GM18511 (cell line): ENCODE measurements around the gene CELF2.
A peak's percentile ranks its signal among the peaks of the same experiment; 100 is the strongest.

Experiments used
- ATAC-seq: cut with Tn5 transposase; IDR thresholded peaks from one replicate; pipeline ENCODE4 v1.9.1; 2021; ENCODE audit warnings: mild to moderate bottlenecking, moderate library complexity; ENCODE audit not compliant: unreplicated experiment

CELF2 gene

DNA sequence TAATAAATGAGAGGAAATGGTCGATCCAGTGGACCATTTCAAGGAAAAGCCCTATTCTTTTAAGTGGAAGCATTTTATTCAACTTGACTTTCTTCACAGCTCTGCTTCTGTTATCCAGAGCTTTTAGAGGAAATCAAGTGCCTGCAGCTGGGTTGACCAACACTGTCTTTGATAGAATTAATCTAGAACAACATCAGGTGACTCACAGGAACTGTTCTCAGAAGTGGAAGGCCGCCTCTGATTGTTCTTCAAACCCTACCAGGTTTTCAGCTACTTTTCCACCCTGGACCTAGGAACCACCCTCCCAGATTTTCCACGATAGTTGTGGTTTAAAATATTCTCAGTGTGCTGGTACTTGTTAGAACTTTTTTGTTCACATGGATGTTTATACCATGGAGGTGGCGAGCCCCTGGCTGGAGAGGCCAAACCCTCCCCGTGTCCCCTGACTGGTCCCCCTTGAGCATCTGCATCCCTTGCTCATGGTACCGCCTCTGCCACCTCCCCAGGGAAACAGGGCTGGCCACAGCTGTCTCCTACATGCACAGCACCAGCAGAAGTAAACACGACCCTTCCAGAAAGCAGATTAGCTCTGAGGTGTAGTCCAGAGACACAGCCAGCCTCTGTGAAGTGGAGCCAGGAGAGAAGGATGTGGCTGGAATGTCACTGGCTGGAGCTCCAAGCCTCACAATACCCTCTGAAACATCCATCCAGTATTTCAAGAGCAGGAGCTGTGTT lies 300.4 kb downstream of the CELF2 start:
- ATAC-seq = no peak

GRCh38 chr10:11318826-11319598 lies 301.3 kb downstream of the CELF2 start:
- ATAC-seq = no peak

DNA sequence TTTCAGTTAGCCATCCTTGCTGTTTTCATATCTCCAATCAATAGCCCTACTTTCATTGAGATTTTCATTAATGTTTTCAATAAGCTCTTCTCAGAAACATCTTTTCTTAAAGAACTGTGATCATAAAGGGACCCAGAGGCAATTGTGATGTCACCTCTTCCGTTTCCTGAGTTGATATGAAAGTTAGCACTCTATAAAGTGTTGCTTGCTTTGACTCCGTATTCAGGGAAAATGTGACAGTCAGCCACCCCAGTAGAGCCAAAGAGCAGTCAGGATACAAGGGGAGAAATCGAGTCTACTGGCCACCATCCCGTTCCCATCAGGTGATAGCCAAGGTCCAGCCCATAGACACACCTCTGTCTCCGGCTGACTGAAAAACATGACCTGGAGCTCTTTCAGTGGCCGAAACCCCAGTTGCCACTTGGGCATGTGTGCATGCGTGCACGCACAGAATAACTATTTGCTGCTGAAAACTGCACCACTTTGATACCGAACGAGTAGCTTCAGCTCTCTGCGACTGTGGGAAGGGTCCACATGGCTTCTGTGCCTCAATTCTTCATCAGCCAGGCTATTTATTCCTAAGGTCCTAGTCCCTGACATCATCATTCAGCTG lies 302.4 kb downstream of the CELF2 start:
- no peak for ATAC-seq

- no peak for ATAC-seq
Measured at GRCh38 chr10:11320809-11321520, 303.3 kb downstream of the CELF2 start.

DNA sequence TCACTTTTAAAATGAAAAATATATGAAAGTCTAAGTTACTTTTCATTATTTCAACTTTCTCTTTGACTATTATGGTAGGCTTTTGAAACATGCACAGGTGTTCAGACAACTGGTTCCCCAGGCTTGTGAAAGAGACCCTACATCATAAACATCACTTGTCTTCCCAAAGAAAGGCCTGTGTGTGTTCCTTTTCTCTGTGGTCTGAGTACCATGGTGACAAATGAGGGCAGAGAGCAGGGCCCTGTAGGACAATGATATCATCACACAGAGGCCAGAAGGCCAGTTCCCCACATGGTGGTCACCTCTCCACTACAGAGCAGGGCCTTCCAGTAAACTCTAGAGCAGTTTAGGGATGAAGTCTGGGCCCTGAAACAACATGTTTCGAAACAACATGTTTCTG lies 305.0 kb downstream of the CELF2 start:
- no peak for ATAC-seq

GRCh38 chr10:11324761-11325321 lies 307.2 kb downstream of the CELF2 start:
- ATAC-seq = no peak

DNA sequence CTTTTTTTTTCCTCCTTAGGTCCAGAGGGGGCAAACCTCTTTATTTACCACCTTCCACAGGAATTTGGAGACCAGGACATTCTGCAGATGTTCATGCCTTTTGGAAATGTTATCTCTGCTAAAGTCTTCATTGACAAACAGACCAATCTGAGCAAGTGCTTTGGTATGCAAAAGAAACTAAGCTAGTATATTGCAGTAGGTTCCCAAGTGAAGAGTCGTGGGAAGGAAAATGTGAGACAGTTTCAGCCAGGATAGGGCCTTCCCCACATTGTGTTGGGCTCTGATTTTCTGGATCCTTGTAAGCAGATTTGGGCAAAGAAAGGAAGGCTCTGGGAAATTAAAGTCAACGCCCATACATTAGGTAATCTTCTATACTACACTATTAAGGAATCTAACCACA lies 308.1 kb downstream of the CELF2 start:
- no peak for ATAC-seq

- ATAC-seq = no peak
Measured at GRCh38 chr10:11326241-11326640, 308.6 kb downstream of the CELF2 start.

DNA sequence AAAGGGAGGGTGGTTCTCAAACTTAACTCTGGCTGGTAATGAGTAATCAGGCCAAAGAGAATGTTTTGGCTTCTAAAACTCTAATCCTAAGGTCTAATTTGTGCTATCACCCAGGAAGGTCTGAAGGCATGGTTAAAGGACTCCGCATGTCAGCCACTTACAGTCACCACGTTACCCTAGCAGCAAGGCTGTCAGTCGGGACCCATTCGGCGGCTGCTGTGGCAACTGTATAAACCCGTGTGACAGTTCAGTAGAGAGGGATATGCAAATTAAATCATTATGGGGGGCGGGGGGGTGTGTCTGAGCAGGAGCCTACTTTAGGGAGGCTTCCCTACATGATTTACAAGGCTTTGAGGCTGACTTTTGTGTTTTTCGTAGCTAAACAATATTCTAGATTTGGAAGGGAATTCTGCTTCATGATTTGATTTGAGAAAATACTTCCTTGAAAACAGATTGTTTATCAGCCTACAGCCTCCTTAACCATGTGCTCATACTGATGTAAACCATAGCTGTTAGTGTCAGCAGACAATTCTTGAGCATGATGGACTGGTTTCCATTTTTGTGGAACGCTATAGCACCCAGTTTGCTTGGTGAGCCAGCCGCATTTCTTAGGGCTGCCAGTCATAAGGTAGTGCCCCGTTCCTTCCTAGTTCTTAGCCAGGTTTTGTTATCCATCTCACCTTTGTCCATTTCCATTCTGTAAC lies 309.4 kb downstream of the CELF2 start:
- ATAC-seq = no peak

DNA sequence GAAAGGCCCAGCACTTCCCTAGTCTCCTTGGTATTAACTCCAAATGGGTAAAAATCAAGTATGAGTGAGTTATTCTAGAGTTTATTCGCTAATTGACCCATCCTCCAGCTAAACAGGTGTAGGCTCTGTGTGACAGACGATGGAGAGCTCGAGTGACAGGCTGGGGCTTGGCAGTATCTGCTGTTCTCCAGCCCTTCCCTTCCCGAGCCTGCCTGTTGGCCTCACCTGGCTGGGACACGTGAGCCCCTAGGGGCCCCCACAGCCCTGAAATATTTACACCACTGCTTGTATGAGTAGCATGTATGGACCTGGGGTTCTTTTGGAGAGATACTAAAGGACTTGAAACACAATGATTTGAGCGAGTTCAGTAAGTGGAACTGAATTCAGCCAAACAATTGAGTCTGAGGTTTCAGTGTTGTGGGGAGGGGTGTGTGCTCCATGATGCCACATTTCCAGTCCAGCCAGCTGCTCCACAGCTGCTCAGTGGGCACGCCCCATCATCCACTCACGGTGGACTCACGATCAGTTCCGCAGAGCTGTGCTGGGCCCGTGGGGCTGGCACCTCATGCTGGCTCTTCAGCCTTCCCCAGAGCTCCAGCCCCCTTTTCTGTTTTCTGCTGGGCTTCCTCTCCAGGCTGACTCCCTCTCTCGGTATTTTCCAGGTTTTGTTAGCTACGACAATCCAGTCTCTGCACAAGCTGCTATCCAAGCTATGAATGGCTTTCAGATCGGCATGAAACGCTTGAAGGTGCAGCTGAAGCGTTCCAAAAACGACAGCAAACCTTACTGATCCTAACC lies 310.8 kb downstream of the CELF2 start:
- no peak for ATAC-seq

GRCh38 chr10:11329062-11329673 lies 311.5 kb downstream of the CELF2 start:
- no peak for ATAC-seq

DNA sequence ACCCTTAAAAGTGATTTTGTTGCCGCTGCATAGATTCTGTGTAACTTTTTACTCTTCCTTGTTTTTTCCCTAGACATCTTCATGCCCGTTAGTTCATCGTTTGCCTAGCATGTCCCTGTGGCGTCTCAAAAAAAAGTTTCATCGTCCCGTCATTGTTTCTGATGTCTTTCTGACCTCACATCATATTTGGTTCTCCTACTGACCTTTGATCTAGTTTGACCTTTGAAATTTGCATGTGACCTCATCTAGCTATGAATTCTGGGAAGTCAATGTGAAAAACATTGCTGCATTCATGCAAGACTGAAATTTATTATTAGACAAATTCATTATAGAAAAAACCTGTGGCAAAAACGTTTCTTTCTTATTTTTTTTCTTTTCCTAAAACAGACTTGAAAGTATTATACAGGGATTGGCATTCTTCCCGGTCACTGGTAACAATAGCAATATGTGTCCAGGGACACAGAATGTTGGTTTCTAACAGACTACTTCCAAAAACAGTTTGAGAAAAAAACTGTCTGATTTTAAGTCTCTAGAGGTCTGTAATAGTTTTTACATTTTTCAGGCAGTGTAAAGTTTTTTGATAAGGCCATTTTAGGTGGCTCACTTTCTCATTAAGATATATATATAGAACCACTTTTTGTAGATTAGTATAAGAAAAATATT lies 312.8 kb downstream of the CELF2 start:
- ATAC-seq = no peak

DNA sequence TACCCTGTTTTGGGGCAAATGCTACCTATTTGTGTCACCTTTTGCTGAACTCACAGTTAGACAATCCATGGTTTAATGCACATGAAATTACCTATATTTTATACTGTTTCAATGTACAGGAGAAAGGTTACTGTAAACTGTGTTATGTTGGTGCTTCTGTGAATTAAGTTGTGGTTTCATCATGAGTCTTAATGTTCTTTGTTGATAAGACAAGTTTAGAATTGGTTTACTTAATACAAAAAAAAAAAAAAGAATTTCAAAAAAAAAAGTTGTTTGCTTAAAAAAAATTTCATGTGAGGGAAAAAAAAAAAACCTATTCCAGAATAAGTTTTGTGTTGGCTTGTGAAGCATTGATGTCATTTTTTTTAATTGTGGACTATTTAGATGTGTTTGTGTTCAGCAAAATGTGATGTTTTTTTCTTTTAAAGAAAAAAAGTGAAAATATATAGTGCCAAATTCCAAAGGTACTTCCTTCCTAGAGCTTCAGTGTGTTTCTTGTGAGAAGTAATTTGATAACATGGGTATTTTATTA lies 313.4 kb downstream of the CELF2 start:
- no peak for ATAC-seq

DNA sequence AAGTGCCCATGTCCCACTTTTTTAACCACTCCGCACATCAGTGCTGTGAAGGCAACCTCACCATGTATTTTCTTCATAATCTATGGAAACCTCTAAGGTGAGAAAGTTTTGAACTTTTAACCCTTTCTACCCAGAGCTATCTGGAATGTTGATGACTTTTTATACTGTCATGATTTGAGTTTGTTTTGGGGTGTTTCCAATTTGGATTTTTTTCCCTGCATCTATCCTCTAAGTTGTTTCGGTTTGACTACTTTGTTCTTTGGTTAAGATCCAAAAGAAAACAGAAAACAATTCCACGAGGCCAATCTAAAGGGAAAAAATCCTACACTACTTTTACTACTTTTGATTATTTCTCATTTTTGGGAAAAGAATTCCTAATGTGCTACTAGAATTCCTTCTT lies 314.1 kb downstream of the CELF2 start:
- ATAC-seq = no peak

GRCh38 chr10:11332846-11333245 lies 315.2 kb downstream of the CELF2 start:
- no peak for ATAC-seq

GRCh38 chr10:11334436-11334835 lies 316.8 kb downstream of the CELF2 start:
- ATAC-seq = no peak

DNA sequence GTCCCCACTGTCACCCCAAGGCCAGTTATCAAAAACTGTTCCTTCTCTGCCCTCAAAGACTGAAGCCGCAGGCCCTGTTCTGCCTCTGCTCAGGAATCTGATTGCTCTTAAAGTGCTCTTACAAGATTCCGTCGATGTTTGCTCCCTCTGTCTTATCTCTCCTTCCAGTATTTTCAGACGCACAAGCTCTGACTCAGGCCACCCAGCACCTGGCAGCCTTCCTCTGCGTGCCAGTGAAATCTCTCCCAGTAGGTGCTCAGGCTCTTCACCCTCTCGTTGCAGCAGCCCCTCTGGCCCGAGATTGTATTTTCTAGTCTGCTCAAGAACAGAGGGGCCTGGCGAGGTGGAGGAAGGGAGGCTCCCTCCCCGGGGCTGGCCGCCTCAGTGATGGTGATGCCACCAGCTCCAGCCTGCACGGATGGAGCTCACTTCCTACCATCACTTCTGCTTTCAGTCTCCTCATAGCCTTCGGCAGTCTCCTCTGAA lies 317.5 kb downstream of the CELF2 start:
- ATAC-seq = peak; percentile 47

GRCh38 chr10:11335881-11336430 lies 318.3 kb downstream of the CELF2 start:
- ATAC-seq = no peak
